Measurements from ENCODE around the gene DEPP1.

Gene DEPP1

DNA sequence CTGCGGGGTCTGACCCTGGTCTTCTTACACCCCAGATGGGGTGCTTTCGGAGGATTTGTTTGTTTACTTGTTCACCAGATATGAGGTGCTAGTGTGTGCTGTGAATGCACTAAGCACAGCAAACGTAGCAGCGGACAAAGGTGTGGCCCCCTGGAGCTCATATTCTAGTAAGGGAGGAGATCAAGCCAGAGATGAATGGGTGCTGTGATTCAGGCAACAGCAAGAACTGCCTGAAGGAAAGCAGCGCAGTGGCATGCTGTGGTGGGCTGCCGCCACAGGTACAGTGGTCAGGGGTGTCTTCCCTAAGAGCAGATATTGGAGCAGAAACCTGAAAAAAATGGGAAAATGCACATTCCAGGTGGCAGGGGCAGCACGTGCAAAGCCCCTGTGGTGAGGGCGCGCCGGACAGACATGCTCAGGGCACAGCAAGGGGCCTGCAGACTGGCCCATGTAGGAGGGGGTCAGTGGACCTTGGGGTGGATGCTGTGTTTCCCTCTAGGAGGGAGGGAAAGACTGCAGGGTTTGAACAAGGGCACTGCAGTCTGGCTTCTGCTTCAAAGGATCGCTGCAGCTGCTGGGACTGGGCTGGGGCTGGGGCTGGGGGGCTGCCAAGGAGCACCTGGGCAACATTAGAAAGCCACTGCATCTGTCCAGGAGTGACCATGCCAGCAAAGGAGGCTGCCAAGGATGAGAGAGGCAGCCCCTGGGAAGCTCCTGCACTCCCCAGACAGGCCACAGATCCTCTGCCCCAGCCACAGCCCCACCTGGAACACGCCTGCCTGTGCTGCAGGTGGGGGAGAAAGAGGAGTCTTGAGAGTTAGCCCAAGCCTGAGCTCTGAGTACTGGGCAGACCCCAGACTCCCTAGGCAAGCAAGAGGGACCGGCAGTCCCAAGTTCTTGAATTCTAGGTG, 927 bp upstream of the DEPP1 start:
- no peaks in the 10 kb centered on the region for H3K27me3 ChIP-seq (ENCODE audit: insufficient read depth, poor library complexity, severe bottlenecking)
- H3K27ac ChIP-seq (replicated peaks), result no peak overlapping the region
- DNase-seq (ENCODE audit: low read depth in 1 of 2, low spot score in 1 of 2), result no peak
- H3K4me3 ChIP-seq (replicated peaks; ENCODE audit: insufficient read depth, low read length), result no peak overlapping the region
- TF ChIP-seq POLR2AphosphoS5 (IDR thresholded peaks at IDR 0.05; ENCODE audit: low read depth) (no peak), SPI1 (IDR thresholded peaks at IDR 0.05; ENCODE audit: borderline replicate concordance, low read depth) (no peak), GABPA (IDR thresholded peaks at IDR 0.05; ENCODE audit: low read depth) (no peak)
- TF ChIP-seq, protein P1, sequence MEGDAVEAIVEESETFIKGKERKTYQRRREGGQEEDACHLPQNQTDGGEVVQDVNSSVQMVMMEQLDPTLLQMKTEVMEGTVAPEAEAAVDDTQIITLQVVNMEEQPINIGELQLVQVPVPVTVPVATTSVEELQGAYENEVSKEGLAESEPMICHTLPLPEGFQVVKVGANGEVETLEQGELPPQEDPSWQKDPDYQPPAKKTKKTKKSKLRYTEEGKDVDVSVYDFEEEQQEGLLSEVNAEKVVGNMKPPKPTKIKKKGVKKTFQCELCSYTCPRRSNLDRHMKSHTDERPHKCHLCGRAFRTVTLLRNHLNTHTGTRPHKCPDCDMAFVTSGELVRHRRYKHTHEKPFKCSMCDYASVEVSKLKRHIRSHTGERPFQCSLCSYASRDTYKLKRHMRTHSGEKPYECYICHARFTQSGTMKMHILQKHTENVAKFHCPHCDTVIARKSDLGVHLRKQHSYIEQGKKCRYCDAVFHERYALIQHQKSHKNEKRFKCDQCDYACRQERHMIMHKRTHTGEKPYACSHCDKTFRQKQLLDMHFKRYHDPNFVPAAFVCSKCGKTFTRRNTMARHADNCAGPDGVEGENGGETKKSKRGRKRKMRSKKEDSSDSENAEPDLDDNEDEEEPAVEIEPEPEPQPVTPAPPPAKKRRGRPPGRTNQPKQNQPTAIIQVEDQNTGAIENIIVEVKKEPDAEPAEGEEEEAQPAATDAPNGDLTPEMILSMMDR (IDR thresholded peaks at IDR 0.05; ENCODE audit: insufficient read depth, low read length), result no peak
- TF ChIP-seq, protein P2, sequence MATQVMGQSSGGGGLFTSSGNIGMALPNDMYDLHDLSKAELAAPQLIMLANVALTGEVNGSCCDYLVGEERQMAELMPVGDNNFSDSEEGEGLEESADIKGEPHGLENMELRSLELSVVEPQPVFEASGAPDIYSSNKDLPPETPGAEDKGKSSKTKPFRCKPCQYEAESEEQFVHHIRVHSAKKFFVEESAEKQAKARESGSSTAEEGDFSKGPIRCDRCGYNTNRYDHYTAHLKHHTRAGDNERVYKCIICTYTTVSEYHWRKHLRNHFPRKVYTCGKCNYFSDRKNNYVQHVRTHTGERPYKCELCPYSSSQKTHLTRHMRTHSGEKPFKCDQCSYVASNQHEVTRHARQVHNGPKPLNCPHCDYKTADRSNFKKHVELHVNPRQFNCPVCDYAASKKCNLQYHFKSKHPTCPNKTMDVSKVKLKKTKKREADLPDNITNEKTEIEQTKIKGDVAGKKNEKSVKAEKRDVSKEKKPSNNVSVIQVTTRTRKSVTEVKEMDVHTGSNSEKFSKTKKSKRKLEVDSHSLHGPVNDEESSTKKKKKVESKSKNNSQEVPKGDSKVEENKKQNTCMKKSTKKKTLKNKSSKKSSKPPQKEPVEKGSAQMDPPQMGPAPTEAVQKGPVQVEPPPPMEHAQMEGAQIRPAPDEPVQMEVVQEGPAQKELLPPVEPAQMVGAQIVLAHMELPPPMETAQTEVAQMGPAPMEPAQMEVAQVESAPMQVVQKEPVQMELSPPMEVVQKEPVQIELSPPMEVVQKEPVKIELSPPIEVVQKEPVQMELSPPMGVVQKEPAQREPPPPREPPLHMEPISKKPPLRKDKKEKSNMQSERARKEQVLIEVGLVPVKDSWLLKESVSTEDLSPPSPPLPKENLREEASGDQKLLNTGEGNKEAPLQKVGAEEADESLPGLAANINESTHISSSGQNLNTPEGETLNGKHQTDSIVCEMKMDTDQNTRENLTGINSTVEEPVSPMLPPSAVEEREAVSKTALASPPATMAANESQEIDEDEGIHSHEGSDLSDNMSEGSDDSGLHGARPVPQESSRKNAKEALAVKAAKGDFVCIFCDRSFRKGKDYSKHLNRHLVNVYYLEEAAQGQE (IDR thresholded peaks at IDR 0.05; ENCODE audit: insufficient replicate concordance, low read depth), result no peak

DNA sequence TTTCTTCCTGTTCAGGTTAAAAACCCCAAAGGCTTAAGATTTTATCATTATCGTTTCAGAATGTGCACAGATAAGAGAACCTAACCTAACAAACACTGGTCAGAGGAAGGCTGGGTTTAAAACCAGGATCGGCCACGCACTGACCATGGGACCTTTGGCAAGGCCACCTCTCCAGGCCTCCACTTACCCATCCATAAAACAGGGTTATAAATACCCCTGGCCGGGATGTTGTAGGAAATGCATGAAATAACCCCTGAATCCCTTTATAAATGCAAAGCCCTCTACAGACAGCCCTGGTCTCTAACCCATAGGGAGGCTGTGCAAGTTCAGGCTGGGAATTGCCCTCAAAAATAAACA, 418 bp downstream of the DEPP1 start:
- Histone ChIP-seq H3K27me3 (ENCODE audit: insufficient read depth, poor library complexity, severe bottlenecking) (no peaks in the 10 kb centered on the region), H3K27ac (replicated peaks) (no peak overlapping the region), H3K4me3 (replicated peaks; ENCODE audit: insufficient read depth, low read length) (no peak overlapping the region)
- DNase-seq (ENCODE audit: low read depth in 1 of 2, low spot score in 1 of 2), result no peak
- TF ChIP-seq, protein P1 (IDR thresholded peaks at IDR 0.05; ENCODE audit: insufficient read depth, low read length), result no peak
- TF ChIP-seq POLR2AphosphoS5 (IDR thresholded peaks at IDR 0.05; ENCODE audit: low read depth), result no peak
- no peak for TF ChIP-seq SPI1 (IDR thresholded peaks at IDR 0.05; ENCODE audit: borderline replicate concordance, low read depth)
- TF ChIP-seq GABPA (IDR thresholded peaks at IDR 0.05; ENCODE audit: low read depth), result no peak
- TF ChIP-seq, protein P2 (IDR thresholded peaks at IDR 0.05; ENCODE audit: insufficient replicate concordance, low read depth), result no peak

DNA sequence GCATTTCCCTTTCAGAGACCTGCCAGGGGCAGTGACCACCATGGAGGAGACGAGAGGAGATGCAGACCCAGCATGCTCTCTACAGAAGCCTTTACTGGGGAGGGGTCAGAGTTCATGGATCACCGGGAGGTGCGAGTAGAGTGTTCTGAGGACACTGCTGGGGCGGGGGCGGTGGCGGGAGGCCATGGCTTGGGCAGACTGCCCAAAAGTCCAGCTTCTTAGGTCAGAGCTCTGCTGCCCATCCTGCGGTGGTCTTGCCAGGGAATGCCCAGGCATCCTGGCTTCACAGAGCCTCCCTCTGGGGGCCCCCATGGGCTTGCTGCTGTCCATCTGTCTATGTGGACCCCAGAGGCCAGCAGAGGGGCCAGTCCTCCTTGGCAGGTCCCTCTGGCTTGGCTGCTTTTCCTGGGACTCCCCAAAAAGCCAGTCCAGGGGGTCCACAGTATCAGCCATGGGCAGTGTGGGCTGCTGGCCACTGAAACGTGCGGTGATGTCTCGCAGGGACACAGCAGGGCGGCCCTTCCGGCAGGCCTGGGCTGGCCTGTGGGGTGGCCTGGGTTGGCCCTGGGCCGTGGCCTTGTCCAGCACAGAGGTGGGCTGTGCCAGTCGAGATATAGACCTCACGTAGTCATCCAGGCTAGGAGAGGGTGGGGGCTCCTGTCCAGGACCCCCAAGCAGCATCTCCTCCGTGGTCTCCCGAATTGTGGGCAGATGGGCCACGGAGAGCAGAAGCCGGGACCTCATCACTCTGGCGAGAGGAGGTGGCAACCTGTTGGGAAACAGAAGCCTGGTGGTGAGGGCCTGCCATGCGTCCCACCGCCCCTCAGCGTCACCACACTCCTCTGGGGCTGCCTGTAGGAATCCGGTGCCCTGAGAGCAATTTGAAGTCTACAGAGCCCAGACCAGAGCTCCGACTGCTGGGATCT, 1.1 kb downstream of the DEPP1 start:
- DNase-seq (ENCODE audit: low read depth in 1 of 2, low spot score in 1 of 2), result no peak
- Histone ChIP-seq H3K27ac (replicated peaks) (no peak overlapping the region), H3K27me3 (ENCODE audit: insufficient read depth, poor library complexity, severe bottlenecking) (no peaks in the 10 kb centered on the region), H3K4me3 (replicated peaks; ENCODE audit: insufficient read depth, low read length) (no peak overlapping the region)
- TF ChIP-seq GABPA (IDR thresholded peaks at IDR 0.05; ENCODE audit: low read depth) (no peak), SPI1 (IDR thresholded peaks at IDR 0.05; ENCODE audit: borderline replicate concordance, low read depth) (no peak), POLR2AphosphoS5 (IDR thresholded peaks at IDR 0.05; ENCODE audit: low read depth) (no peak)
- TF ChIP-seq, protein P2 (IDR thresholded peaks at IDR 0.05; ENCODE audit: insufficient replicate concordance, low read depth), result no peak
- TF ChIP-seq, protein P1 (IDR thresholded peaks at IDR 0.05; ENCODE audit: insufficient read depth, low read length), result no peak

All from HL-60 (cell line).